ENCODE measurements around the gene NUMBL. TPM values are rescaled to one million over a fixed set of nuclear protein-coding genes. Genes with fewer than 3 reads are reported as not detected.
"Not testable (repeated sequence)": the region's sequence is repeated elsewhere in the genome, so short reads cannot be mapped to it uniquely, and the experiment has no call there.

NUMBL gene
- total RNA-seq, 1 donor from 2014 or later = 13.5 TPM

GRCh38 chr19:40649903-40650675, 40.4 kb downstream of the NUMBL start:
- intact Hi-C loops (cut with DNase I); ATAC-seq (ENCODE audit: poor library complexity): not testable (repeated sequence)
- peak; percentile 3 for DNase-seq

GRCh38 chr19:40646743-40647254, 43.7 kb downstream of the NUMBL start:
- ATAC-seq (ENCODE audit: poor library complexity) = no peak
- no peak for DNase-seq
- intact Hi-C loops (cut with DNase I) = no loop called here

GRCh38 chr19:40642757-40643305, 47.6 kb downstream of the NUMBL start:
- ATAC-seq (ENCODE audit: poor library complexity) (no peak), DNase-seq (no peak)
- intact Hi-C loops (cut with DNase I) = no loop called here

GRCh38 chr19:40642051-40642706, 48.3 kb downstream of the NUMBL start:
- no peak for DNase-seq
- intact Hi-C loops (cut with DNase I) = no loop called here
- no peak for ATAC-seq (ENCODE audit: poor library complexity)

- DNase-seq (peak; percentile 69), ATAC-seq (ENCODE audit: poor library complexity) (no peak)
- intact Hi-C loops (cut with DNase I) = no loop called here
Observed at GRCh38 chr19:40641281-40641680, 49.2 kb downstream of the NUMBL start.

- ATAC-seq (ENCODE audit: poor library complexity) (peak; percentile 18), DNase-seq (no peak)
- intact Hi-C loops (cut with DNase I) = no loop called here
Observed at GRCh38 chr19:40640744-40641143, 49.7 kb downstream of the NUMBL start.

GRCh38 chr19:40639638-40639982, 50.8 kb downstream of the NUMBL start:
- DNase-seq (peak; percentile 59), ATAC-seq (ENCODE audit: poor library complexity) (peak; percentile 9)
- intact Hi-C loops (cut with DNase I) = loop anchor here (10.0 kb wide), 1 partner anchor 115 kb away; no protein-coding TSS in a partner anchor

- DNase-seq = no peak
- no peak for ATAC-seq (ENCODE audit: poor library complexity)
- intact Hi-C loops (cut with DNase I) = loop anchor here (10.0 kb wide), 1 partner anchor 114 kb away; no protein-coding TSS in a partner anchor
Observed at GRCh38 chr19:40638327-40638726, 52.1 kb downstream of the NUMBL start.

- intact Hi-C loops (cut with DNase I) = loop anchor here (10.0 kb wide), 1 partner anchor 108 kb away; no protein-coding TSS in a partner anchor
- no peak for DNase-seq
- ATAC-seq (ENCODE audit: poor library complexity) = no peak
Observed at GRCh38 chr19:40633207-40633606, 57.2 kb downstream of the NUMBL start.

GRCh38 chr19:40632311-40633036, 58.0 kb downstream of the NUMBL start:
- no peak for DNase-seq
- ATAC-seq (ENCODE audit: poor library complexity) = no peak
- intact Hi-C loops (cut with DNase I) = loop anchor here (10.0 kb wide), 1 partner anchor 108 kb away; no protein-coding TSS in a partner anchor

- intact Hi-C loops (cut with DNase I) = loop anchor here (10.0 kb wide), 1 partner anchor 106 kb away; no protein-coding TSS in a partner anchor
- ATAC-seq (ENCODE audit: poor library complexity) (peak; percentile 3), DNase-seq (no peak)
Observed at GRCh38 chr19:40630571-40631160, 59.8 kb downstream of the NUMBL start.

- DNase-seq (no peak), ATAC-seq (ENCODE audit: poor library complexity) (no peak)
- intact Hi-C loops (cut with DNase I) = no loop called here
Observed at GRCh38 chr19:40629346-40629745, 61.1 kb downstream of the NUMBL start.

GRCh38 chr19:40627486-40628279, 62.8 kb downstream of the NUMBL start:
- ATAC-seq (ENCODE audit: poor library complexity) = no peak
- no peak for DNase-seq
- intact Hi-C loops (cut with DNase I) = no loop called here

- intact Hi-C loops (cut with DNase I) = no loop called here
- no peak for ATAC-seq (ENCODE audit: poor library complexity)
Observed at GRCh38 chr19:40626918-40627317, 63.5 kb downstream of the NUMBL start.

GRCh38 chr19:40625406-40626120, 64.9 kb downstream of the NUMBL start:
- no peak for DNase-seq
- ATAC-seq (ENCODE audit: poor library complexity) = no peak
- intact Hi-C loops (cut with DNase I) = no loop called here

More at GRCh38 chr19:40626918-40627317, 63.5 kb downstream of the NUMBL start:
- no peak for DNase-seq

- ATAC-seq (ENCODE audit: poor library complexity); DNase-seq; intact Hi-C loops (cut with DNase I): not testable (repeated sequence)
Observed at GRCh38 chr19:40624369-40625153, 65.9 kb downstream of the NUMBL start.

All from Right ventricle myocardium superior (tissue), 1 donor.